Ovary (tissue), 3 donors: ENCODE results near the gene METTL21A.

ENCODE experiments used
- CTCF ChIP-seq, 3 donors: fragments of 450-650 bp in 2 of 3; fragments of 200-600 bp in 1 of 3; IDR thresholded peaks; one replicate each; pipeline versions ENCODE4 v1.5.1 to v1.8.0; 2016 to 2022; ENCODE audit warnings: antibody characterized with exemption in 3 of 3, mild to moderate bottlenecking in 1 of 3
- EP300 ChIP-seq: sonication (generic); formaldehyde crosslinking; IDR thresholded peaks from one replicate; pipeline ENCODE4 v1.6.1; 2017; ENCODE audit warnings: antibody characterized with exemption
- POLR2A ChIP-seq: fragments of 450-650 bp; IDR thresholded peaks from one replicate; pipeline ENCODE4 v1.6.1; 2017; ENCODE audit warnings: antibody characterized with exemption, mild to moderate bottlenecking, moderate library complexity
- donor health status: DM: no; HTN: no; CAD: no.

GRCh38 chr2:207606399-207606798 lies 18.8 kb downstream of the METTL21A start:
- no peak for TF ChIP-seq CTCF (IDR thresholded peaks at IDR 0.05)
- TF ChIP-seq POLR2A: no peak
- no peak for TF ChIP-seq EP300
